GM12872 (cell line): Measurements from ENCODE around the gene KCNJ10.

ENCODE experiments used
- TF ChIP-seq, protein P1 (sequence below): IDR thresholded peaks from 3 replicates; pipeline ENCODE4 v1.5.1; 2011; ENCODE audit warnings: low read depth, mild to moderate bottlenecking, low read length, moderate library complexity; ENCODE audit not compliant: insufficient read depth

Gene KCNJ10

DNA sequence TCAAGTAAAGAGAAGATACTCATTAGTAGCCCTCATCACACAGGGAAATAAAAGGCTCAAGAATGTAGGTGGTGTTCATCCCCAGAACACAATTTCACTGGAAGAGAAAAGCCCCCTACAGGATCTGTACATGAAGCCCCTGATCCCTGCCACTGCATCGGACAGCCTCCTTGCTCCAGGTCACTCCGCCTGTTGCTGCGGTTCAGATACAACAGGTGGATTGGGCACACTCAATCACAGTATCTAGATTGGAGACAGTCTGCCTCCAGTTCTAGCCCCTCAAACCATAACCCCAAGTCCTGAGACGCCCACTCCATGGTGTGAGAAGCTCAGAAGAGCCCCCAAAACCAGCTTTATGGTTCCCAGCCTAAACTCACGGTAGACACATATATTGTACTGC, 117.0 kb downstream of the KCNJ10 start:
- TF ChIP-seq, protein P1, sequence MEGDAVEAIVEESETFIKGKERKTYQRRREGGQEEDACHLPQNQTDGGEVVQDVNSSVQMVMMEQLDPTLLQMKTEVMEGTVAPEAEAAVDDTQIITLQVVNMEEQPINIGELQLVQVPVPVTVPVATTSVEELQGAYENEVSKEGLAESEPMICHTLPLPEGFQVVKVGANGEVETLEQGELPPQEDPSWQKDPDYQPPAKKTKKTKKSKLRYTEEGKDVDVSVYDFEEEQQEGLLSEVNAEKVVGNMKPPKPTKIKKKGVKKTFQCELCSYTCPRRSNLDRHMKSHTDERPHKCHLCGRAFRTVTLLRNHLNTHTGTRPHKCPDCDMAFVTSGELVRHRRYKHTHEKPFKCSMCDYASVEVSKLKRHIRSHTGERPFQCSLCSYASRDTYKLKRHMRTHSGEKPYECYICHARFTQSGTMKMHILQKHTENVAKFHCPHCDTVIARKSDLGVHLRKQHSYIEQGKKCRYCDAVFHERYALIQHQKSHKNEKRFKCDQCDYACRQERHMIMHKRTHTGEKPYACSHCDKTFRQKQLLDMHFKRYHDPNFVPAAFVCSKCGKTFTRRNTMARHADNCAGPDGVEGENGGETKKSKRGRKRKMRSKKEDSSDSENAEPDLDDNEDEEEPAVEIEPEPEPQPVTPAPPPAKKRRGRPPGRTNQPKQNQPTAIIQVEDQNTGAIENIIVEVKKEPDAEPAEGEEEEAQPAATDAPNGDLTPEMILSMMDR: no peak

DNA sequence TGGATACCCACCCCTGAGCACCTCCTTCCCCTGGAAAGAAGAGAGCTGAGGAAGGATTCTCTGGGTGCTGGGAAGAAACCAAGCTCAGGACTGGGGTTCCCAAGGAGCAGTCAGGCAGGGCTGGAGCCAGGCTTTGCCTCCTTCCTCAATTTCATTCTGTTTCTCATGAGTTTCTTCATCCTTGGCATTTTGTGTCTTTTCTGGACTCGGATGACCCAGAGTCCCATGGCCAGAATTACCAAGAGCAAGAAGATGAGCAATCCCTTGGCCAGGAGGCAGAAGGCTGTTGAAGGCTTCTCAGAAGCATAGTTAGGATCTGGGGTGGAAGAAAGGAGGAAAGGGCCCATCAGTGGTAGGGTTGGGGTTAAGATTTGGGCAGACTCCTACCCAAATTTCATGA, 118.4 kb downstream of the KCNJ10 start:
- TF ChIP-seq, protein P1: no peak

DNA sequence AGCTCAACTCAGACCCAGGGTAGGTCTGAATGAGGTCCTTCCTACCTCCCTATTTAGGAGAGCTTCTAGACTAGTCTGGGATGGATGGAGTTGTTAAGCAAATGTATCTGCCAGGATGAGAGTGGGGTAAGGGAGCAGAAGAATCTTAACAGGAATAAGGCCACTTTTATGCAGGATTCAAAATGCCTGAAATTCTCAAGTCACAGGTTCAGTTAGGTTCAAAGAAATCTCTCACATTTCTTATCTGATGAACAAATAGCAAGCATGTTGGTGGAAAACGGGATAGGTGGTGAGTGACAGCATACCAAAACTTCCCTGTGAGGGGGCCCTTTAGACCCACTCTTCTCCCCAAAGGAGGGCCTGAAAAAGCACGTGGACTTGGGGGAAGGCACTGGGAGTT, 118.9 kb downstream of the KCNJ10 start:
- TF ChIP-seq, protein P1: no peak

DNA sequence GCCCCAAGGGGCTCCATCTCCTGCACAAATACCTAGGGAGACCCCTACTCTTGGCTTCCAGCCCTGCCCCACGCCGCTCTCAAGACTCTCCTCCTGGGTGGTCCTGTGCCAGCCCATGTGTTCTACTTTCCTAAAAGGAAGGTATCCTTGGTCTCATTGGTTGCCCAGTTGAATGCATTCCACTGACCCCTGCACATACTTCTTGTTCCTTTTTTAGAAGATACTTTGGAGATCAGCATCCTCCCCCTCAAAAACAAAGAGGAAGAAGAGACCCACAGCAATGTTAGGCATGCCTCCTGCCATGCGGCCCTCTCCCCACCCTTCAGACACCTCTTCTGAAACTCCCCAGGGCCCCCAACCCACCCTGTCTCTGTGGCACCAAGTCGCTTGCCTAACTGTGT, 120.0 kb downstream of the KCNJ10 start:
- TF ChIP-seq, protein P1: no peak

DNA sequence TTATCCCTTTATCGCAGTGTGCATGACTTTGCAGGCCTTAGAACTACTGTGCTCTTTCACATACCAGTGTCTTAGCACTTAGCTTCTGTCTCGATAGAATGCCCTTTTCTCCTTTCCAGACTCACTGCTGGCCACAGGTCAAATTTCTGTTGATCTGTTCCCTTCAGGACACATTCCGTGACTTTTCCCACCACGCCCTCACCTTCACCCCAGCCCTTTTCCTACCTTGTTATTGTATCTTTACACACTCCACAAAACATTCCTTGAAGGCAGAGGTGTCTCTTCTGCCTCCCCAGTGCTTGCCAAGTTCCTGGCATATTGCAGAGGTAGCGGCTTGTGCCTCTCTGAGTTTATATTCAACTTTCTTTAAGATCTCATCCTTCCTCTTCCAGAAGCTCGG, 120.8 kb downstream of the KCNJ10 start:
- TF ChIP-seq, protein P1: no peak
